Endodermal cell (in vitro differentiated cells): ENCODE measurements around the gene LTBP1. TPM values are rescaled to one million over a fixed set of nuclear protein-coding genes. Genes with fewer than 3 reads are reported as not detected.

Source experiments
- DNase-seq: peaks from one replicate; pipeline ENCODE4 v3.0.0-alpha.2; 2017
- H3K27ac ChIP-seq: 2 replicates; pipeline ENCODE4 v1.5.1; 2013; ENCODE audit warnings: mild to moderate bottlenecking, low read depth, low read length, moderate library complexity
- H3K27me3 ChIP-seq: 2 replicates; pipeline ENCODE4 v1.6.1; 2013; ENCODE audit warnings: mild to moderate bottlenecking, low read length, moderate library complexity; ENCODE audit not compliant: insufficient read depth, control insufficient read depth, poor library complexity, severe bottlenecking
- H3K36me3 ChIP-seq: 2 replicates; pipeline ENCODE4 v1.7.0; 2013; ENCODE audit warnings: mild to moderate bottlenecking, low read length, moderate library complexity; ENCODE audit not compliant: control insufficient read depth, insufficient read depth
- H3K4me1 ChIP-seq: one replicate; pipeline ENCODE4 v1.7.0; 2013; ENCODE audit warnings: low read length; ENCODE audit not compliant: control insufficient read depth, insufficient read depth
- H3K4me3 ChIP-seq: 2 replicates; pipeline ENCODE4 v1.5.1; 2013; ENCODE audit warnings: mild to moderate bottlenecking, low read length, moderate library complexity
- H3K9ac ChIP-seq: 2 replicates; pipeline ENCODE4 v1.6.1; 2013; ENCODE audit warnings: mild to moderate bottlenecking, low read length, moderate library complexity; ENCODE audit not compliant: poor library complexity, severe bottlenecking; ENCODE audit errors: extremely low read depth
- H3K9me3 ChIP-seq: 2 replicates; pipeline ENCODE4 v1.6.1; 2013; ENCODE audit warnings: mild to moderate bottlenecking, low read length, moderate library complexity; ENCODE audit not compliant: control insufficient read depth
- H3K27ac Mint-ChIP-seq: 2 replicates; pipeline ENCODE4 v1.8.0; 2020; ENCODE audit warnings: mixed read lengths
- H3K27me3 Mint-ChIP-seq: 2 replicates; pipeline ENCODE4 v1.8.0; 2021; ENCODE audit warnings: mild to moderate bottlenecking, mixed read lengths; ENCODE audit not compliant: insufficient read depth
- H3K36me3 Mint-ChIP-seq: 2 replicates; pipeline ENCODE4 v1.8.0; 2020; ENCODE audit warnings: low read depth, mixed read lengths
- H3K4me1 Mint-ChIP-seq: 2 replicates; pipeline ENCODE4 v1.8.0; 2020; ENCODE audit warnings: mixed read lengths
- H3K4me3 Mint-ChIP-seq: 2 replicates; pipeline ENCODE4 v1.8.0; 2020; ENCODE audit warnings: mild to moderate bottlenecking, moderate library complexity, mixed read lengths
- H3K9me3 Mint-ChIP-seq: 2 replicates; pipeline ENCODE4 v1.8.0; 2020; ENCODE audit warnings: mild to moderate bottlenecking, mixed read lengths
- WGBS, 2 experiments: methylation state at CpG; one replicate each; pipeline versions ENCODE4 v1.1.5 to v1.1.7; 2013; ENCODE audit warnings: missing lambda C conversion rate in 2 of 2, mixed read lengths in 1 of 2; ENCODE audit not compliant: insufficient coverage in 1 of 2, insufficient read length in 1 of 2; 5-methylcytosine and 5-hydroxymethylcytosine counted together
- total RNA-seq, 2 donors: library from RNA; stranded (reverse); fragmentation: NEBNext Ultra II Directional in 1 of 2; extraction: Animal tissue kit (Norgen Biotek cat#: 25700) in 1 of 2; gene quantifications; 2 replicates in 1 of 2; 3 replicates in 1 of 2; pipeline ENCODE4 v1.2.1, GENCODE V29; 2021
- TF ChIP-seq, protein P1 (sequence below): fragments of 200-600 bp; sonication (generic); conservative IDR thresholded peaks from 2 replicates; pipeline ENCODE4 v1.5.0; 2021; ENCODE audit warnings: antibody characterized with exemption, mild to moderate bottlenecking

The LTBP1 gene
- total RNA-seq, 2 donors from 2014 or later: 43.2 to 43.4 TPM

DNA sequence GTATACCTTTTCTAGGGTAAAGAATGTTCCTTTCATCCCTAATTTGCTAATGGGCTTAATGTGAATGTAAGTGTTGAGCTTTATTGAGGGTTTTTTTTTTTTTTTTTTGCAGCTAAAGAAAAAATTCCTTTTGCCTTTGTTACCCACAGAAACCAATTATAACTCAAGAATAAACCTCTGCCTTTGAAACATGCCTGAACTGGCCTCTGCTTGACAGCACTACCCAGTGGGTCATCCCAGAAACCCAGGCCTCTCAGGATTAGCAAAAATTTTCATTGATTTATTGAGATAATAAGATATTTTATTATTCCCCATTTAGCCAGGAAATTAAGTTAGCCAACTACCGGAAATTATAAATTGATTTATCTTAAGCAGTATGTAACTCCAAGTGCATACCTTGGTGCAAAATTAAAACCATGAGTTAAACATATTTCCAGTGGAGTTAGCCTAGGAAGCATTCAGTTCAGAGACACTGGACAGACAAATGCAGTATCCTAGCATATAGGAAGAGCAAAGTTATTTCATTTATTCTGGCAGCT is 462.7 kb downstream of the LTBP1 start:
- Histone ChIP-seq H3K4me3 (no peak overlapping the region), H3K9ac (no peak overlapping the region), H3K9me3 (peaks cover 13% of the 10 kb centered on the region), H3K36me3 (no peaks in the 10 kb centered on the region), H3K27ac (no peak overlapping the region), H3K4me1 (no peaks in the 10 kb centered on the region), H3K27me3 (no peaks in the 10 kb centered on the region)
- Mint-ChIP-seq H3K36me3 (peaks cover 3% of the 10 kb centered on the region), H3K4me1 (no peaks in the 10 kb centered on the region), H3K9me3 (peaks cover 12% of the 10 kb centered on the region), H3K27me3 (no peaks in the 10 kb centered on the region), H3K4me3 (no peak overlapping the region), H3K27ac (no peak overlapping the region)
- DNase-seq: no peak
- TF ChIP-seq, protein P1, sequence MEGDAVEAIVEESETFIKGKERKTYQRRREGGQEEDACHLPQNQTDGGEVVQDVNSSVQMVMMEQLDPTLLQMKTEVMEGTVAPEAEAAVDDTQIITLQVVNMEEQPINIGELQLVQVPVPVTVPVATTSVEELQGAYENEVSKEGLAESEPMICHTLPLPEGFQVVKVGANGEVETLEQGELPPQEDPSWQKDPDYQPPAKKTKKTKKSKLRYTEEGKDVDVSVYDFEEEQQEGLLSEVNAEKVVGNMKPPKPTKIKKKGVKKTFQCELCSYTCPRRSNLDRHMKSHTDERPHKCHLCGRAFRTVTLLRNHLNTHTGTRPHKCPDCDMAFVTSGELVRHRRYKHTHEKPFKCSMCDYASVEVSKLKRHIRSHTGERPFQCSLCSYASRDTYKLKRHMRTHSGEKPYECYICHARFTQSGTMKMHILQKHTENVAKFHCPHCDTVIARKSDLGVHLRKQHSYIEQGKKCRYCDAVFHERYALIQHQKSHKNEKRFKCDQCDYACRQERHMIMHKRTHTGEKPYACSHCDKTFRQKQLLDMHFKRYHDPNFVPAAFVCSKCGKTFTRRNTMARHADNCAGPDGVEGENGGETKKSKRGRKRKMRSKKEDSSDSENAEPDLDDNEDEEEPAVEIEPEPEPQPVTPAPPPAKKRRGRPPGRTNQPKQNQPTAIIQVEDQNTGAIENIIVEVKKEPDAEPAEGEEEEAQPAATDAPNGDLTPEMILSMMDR: no peak
- 100% methylated on average over 1 of the region's 1 CpG; no CpG with 5 or more reads in 1 of the 2 experiments for WGBS, 2 experiments

DNA sequence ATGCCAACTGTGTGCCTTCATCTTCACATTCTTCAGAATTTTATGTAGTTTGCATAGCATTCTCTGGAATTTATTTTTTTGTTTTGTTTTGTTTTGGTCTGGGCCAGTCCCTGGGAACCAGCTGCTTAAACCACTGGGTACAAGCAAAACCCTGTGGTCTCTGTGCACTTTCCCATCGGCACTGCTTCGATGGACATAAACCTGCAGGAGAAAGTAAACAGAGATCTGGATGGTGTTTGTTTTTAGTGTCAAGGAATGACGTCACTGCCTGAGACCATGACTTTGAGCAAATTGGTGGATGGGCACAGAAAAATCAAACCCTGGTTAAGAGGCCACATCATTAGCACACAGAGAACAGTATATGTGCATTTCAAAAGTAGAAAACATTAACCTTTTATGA is 465.0 kb downstream of the LTBP1 start:
- H3K4me3 Mint-ChIP-seq: no peak overlapping the region
- Histone ChIP-seq H3K36me3 (no peaks in the 10 kb centered on the region), H3K9ac (no peak overlapping the region), H3K4me1 (no peaks in the 10 kb centered on the region), H3K4me3 (no peak overlapping the region), H3K27me3 (no peaks in the 10 kb centered on the region), H3K27ac (no peak overlapping the region), H3K9me3 (peaks cover 13% of the 10 kb centered on the region)
- 82 to 89% methylated on average over 1 to 3 of the region's 3 CpGs for WGBS, 2 experiments
- H3K36me3 Mint-ChIP-seq: peaks cover 3% of the 10 kb centered on the region
- no peak for DNase-seq
- TF ChIP-seq, protein P1: no peak
- no peaks in the 10 kb centered on the region for H3K4me1 Mint-ChIP-seq
- peaks cover 12% of the 10 kb centered on the region for H3K9me3 Mint-ChIP-seq
- H3K27ac Mint-ChIP-seq: no peak overlapping the region
- H3K27me3 Mint-ChIP-seq: no peaks in the 10 kb centered on the region

DNA sequence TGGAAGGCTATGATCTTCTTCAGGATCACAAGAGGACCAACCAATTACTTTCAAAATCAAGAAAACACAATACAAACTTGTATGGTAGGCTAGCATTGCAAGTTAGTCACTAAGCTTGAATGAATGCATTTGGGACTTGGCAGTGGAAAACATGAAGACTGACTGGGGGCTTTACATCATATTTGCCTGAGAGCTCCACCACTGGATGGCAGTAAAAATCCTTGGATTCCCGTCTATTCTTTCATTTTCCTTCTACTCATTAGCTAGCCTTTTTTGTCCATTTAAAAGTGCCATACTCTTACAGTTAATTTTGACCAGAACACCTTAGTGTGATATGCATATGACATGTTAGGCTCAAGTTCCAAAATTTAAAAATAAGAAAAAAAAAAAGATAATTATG is 466.2 kb downstream of the LTBP1 start:
- Histone ChIP-seq H3K4me3 (no peak overlapping the region), H3K9ac (no peak overlapping the region), H3K36me3 (no peaks in the 10 kb centered on the region), H3K27ac (no peak overlapping the region), H3K9me3 (peaks cover 8% of the 10 kb centered on the region), H3K4me1 (no peaks in the 10 kb centered on the region), H3K27me3 (no peaks in the 10 kb centered on the region)
- no peak overlapping the region for H3K27ac Mint-ChIP-seq
- TF ChIP-seq, protein P1: peak; percentile 70
- H3K9me3 Mint-ChIP-seq: peaks cover 8% of the 10 kb centered on the region
- WGBS, 2 experiments: 45 to 71% methylated on average over 1 of the region's 1 CpG
- H3K4me1 Mint-ChIP-seq: no peaks in the 10 kb centered on the region
- H3K27me3 Mint-ChIP-seq: no peaks in the 10 kb centered on the region
- peaks cover under 1% of the 10 kb centered on the region for H3K36me3 Mint-ChIP-seq
- H3K4me3 Mint-ChIP-seq: no peak overlapping the region
- DNase-seq: no peak
